H9 (cell line): ENCODE data around the gene PPP2R2B. TPM values are rescaled to one million over a fixed set of nuclear protein-coding genes. Genes with fewer than 3 reads are reported as not detected.

Experiments
- DNase-seq: peaks from one replicate; pipeline ENCODE4 v3.0.0-alpha.2; 2017
- H2AFZ ChIP-seq: one replicate; pipeline ENCODE4 v1.6.1; 2013; ENCODE audit warnings: mild to moderate bottlenecking, low read length, control low read depth, moderate library complexity
- H2AK5ac ChIP-seq: 2 replicates; pipeline ENCODE4 v1.6.1; 2013; ENCODE audit warnings: low read length, control low read depth, mixed read lengths; ENCODE audit not compliant: insufficient read length
- H2BK120ac ChIP-seq: one replicate; pipeline ENCODE4 v1.6.1; 2013; ENCODE audit warnings: low read depth, mild to moderate bottlenecking, low read length, control low read depth, inconsistent platforms; ENCODE audit not compliant: poor library complexity, severe bottlenecking
- H2BK12ac ChIP-seq: 2 replicates; pipeline ENCODE4 v1.6.1; 2013; ENCODE audit warnings: low read length, control low read depth, mixed read lengths, low read depth; ENCODE audit not compliant: insufficient read length
- H2BK15ac ChIP-seq: 2 replicates; pipeline ENCODE4 v1.6.1; 2013; ENCODE audit warnings: low read depth, low read length, control low read depth
- H2BK20ac ChIP-seq: one replicate; pipeline ENCODE4 v1.6.1; 2013; ENCODE audit warnings: low read depth, mild to moderate bottlenecking, low read length, control low read depth, inconsistent platforms; ENCODE audit not compliant: poor library complexity, severe bottlenecking
- H2BK5ac ChIP-seq: 2 replicates; pipeline ENCODE4 v1.6.1; 2013; ENCODE audit warnings: low read length, control low read depth, mixed read lengths; ENCODE audit not compliant: insufficient read length
- H3K14ac ChIP-seq: 2 replicates; pipeline ENCODE4 v1.6.1; 2013; ENCODE audit warnings: low read length, control low read depth; ENCODE audit not compliant: insufficient read depth
- H3K18ac ChIP-seq: 2 replicates; pipeline ENCODE4 v1.6.1; 2013; ENCODE audit warnings: low read depth, mild to moderate bottlenecking, mixed read lengths, low read length, control low read depth; ENCODE audit not compliant: insufficient read length
- H3K23ac ChIP-seq: 2 replicates; pipeline ENCODE4 v1.6.1; 2013; ENCODE audit warnings: low read length, control low read depth, mixed read lengths, low read depth; ENCODE audit not compliant: insufficient read length
- H3K23me2 ChIP-seq: 2 replicates; pipeline ENCODE4 v1.6.1; 2013; ENCODE audit warnings: low read depth, mild to moderate bottlenecking, mixed read lengths, low read length, control low read depth; ENCODE audit not compliant: insufficient read length, poor library complexity, severe bottlenecking
- H3K27ac ChIP-seq: 2 replicates; pipeline ENCODE4 v1.5.1; 2013; ENCODE audit warnings: low read length, control low read depth, mixed read lengths, low read depth; ENCODE audit not compliant: insufficient read length
- H3K27me3 ChIP-seq: 2 replicates; pipeline ENCODE4 v1.6.1; 2013; ENCODE audit warnings: low read length, control low read depth, inconsistent platforms; ENCODE audit not compliant: insufficient read depth
- H3K4ac ChIP-seq: 2 replicates; pipeline ENCODE4 v1.6.1; 2013; ENCODE audit warnings: low read depth, mild to moderate bottlenecking, control low read depth, inconsistent platforms, low read length, moderate library complexity
- H3K4me1 ChIP-seq: 2 replicates; pipeline ENCODE4 v1.6.1; 2013; ENCODE audit warnings: low read length, control low read depth, inconsistent platforms; ENCODE audit not compliant: insufficient read depth
- H3K4me2 ChIP-seq: 2 replicates; pipeline ENCODE4 v1.6.1; 2013; ENCODE audit warnings: low read length, control low read depth, mixed read lengths; ENCODE audit not compliant: insufficient read length, insufficient read depth
- H3K56ac ChIP-seq: 2 replicates; pipeline ENCODE4 v1.6.1; 2013; ENCODE audit warnings: low read depth, mild to moderate bottlenecking, mixed read lengths, low read length, control low read depth; ENCODE audit not compliant: insufficient read length
- H3K79me1 ChIP-seq: 2 replicates; pipeline ENCODE4 v1.6.1; 2013; ENCODE audit warnings: low read depth, mild to moderate bottlenecking, moderate library complexity, low read length, control low read depth, inconsistent platforms; ENCODE audit not compliant: insufficient read depth, poor library complexity, severe bottlenecking
- H3K79me2 ChIP-seq: 2 replicates; pipeline ENCODE4 v1.6.1; 2013; ENCODE audit warnings: low read length, control low read depth, inconsistent platforms; ENCODE audit not compliant: insufficient read depth
- H3K9ac ChIP-seq: 2 replicates; pipeline ENCODE4 v1.6.1; 2013; ENCODE audit warnings: low read length, control low read depth, mixed read lengths; ENCODE audit not compliant: insufficient read length; ENCODE audit errors: extremely low read depth
- H3K9me3 ChIP-seq: one replicate; pipeline ENCODE4 v1.6.1; 2013; ENCODE audit warnings: low read depth, low read length, inconsistent platforms; ENCODE audit not compliant: control insufficient read depth
- H3T11ph ChIP-seq: one replicate; pipeline ENCODE4 v1.6.1; 2013; ENCODE audit warnings: mild to moderate bottlenecking, low read length, control low read depth, inconsistent platforms
- H4K20me1 ChIP-seq: one replicate; pipeline ENCODE4 v1.6.1; 2013; ENCODE audit not compliant: control insufficient read depth, insufficient read length, insufficient read depth
- H4K5ac ChIP-seq: 2 replicates; pipeline ENCODE4 v1.6.1; 2013; ENCODE audit warnings: low read depth, mild to moderate bottlenecking, mixed read lengths, low read length, control low read depth; ENCODE audit not compliant: insufficient read length
- H4K8ac ChIP-seq: replicated peaks from 2 replicates; pipeline ENCODE4 v1.6.1; 2013; ENCODE audit warnings: low read length, control low read depth, mixed read lengths, low read depth; ENCODE audit not compliant: insufficient read length
- H4K91ac ChIP-seq: 2 replicates; pipeline ENCODE4 v1.6.1; 2013; ENCODE audit warnings: low read depth, mild to moderate bottlenecking, moderate library complexity, mixed read lengths, low read length, control low read depth; ENCODE audit not compliant: insufficient read length
- H3K27ac Mint-ChIP-seq, 3 experiments: 2 replicates in 2 of 3; 3 replicates in 1 of 3; pipeline ENCODE4 v1.8.0; 2020 to 2021; ENCODE audit warnings: mixed read lengths in 3 of 3, mild to moderate bottlenecking in 1 of 3, moderate library complexity in 1 of 3
- H3K27me3 Mint-ChIP-seq: 2 replicates; pipeline ENCODE4 v1.8.0; 2021; ENCODE audit warnings: low read depth, mild to moderate bottlenecking, moderate library complexity, mixed read lengths
- H3K36me3 Mint-ChIP-seq, 3 experiments: 2 replicates in 2 of 3; 3 replicates in 1 of 3; pipeline ENCODE4 v1.8.0; 2020 to 2021; ENCODE audit warnings: low read depth in 3 of 3, mixed read lengths in 3 of 3; ENCODE audit not compliant: insufficient read depth in 1 of 3
- H3K4me1 Mint-ChIP-seq, 2 experiments: 2 replicates each; pipeline ENCODE4 v1.8.0; 2020; ENCODE audit warnings: mixed read lengths in 2 of 2
- H3K4me3 Mint-ChIP-seq, 2 experiments: 2 replicates in 1 of 2; 3 replicates in 1 of 2; pipeline ENCODE4 v1.8.0; 2020 to 2021; ENCODE audit warnings: mild to moderate bottlenecking in 2 of 2, mixed read lengths in 2 of 2, moderate library complexity in 1 of 2
- H3K9me3 Mint-ChIP-seq, 2 experiments: 2 replicates in 1 of 2; 3 replicates in 1 of 2; pipeline ENCODE4 v1.8.0; 2020; ENCODE audit warnings: mild to moderate bottlenecking in 2 of 2, mixed read lengths in 2 of 2, moderate library complexity in 1 of 2
- WGBS: extraction: QIAGEN DNeasy Blood & Tissue Kit; methylation state at CpG from one replicate; pipeline ENCODE4 v1.1.7; 2013; ENCODE audit warnings: missing lambda C conversion rate, low lambda C conversion rate, mixed read lengths; ENCODE audit not compliant: insufficient read length; ENCODE audit errors: extremely low coverage; 5-methylcytosine and 5-hydroxymethylcytosine counted together
- long read RNA-seq: library from polyadenylated mRNA; unstranded; transcript quantifications from one replicate; pipeline ENCODE4 v2.0.0, GENCODE V29; 2020
- total RNA-seq: library from RNA; stranded (reverse); gene quantifications from 2 replicates; pipeline ENCODE4 v1.2.1, GENCODE V29; 2021
- TF ChIP-seq, protein P1 (sequence below): fragments of 200-600 bp; sonication (generic); conservative IDR thresholded peaks from 3 replicates; pipeline ENCODE4 v1.8.0; 2021; ENCODE audit warnings: antibody characterized with exemption, mild to moderate bottlenecking

Gene PPP2R2B
- 14.3 and 15.2 TPM in 2 replicates for total RNA-seq
- long read RNA-seq, full-length matches to known transcripts: 45 of 74 reads
- long read RNA-seq, partial matches to known transcripts: 6 of 74 reads
- long read RNA-seq, other reads (novel, unspliced or antisense): 23 of 74 reads

- peak within 1 kb of the TSS; percentile 70 for H3K4me2 ChIP-seq
- no peak within 1 kb of the TSS for H3K4ac ChIP-seq
- H3K79me1 ChIP-seq: no peaks in the 10 kb centered on the region
- no peaks in the 10 kb centered on the region for H4K20me1 ChIP-seq
- no peak within 1 kb of the TSS for H2AK5ac ChIP-seq
- H3K79me2 ChIP-seq: no peaks in the 10 kb centered on the region; the same call in 1 of the 2 replicates
- no peak within 1 kb of the TSS for H2BK15ac ChIP-seq
- no peak within 1 kb of the TSS for H3K56ac ChIP-seq
- no peak within 1 kb of the TSS for H4K91ac ChIP-seq
- H4K8ac ChIP-seq: no peak within 1 kb of the TSS
- H2BK120ac ChIP-seq: no peak within 1 kb of the TSS
- no peak within 1 kb of the TSS for H3K27ac ChIP-seq
- H2AFZ ChIP-seq: no peak within 1 kb of the TSS
- H3K9me3 Mint-ChIP-seq: no peaks in the 10 kb centered on the region
- H3K27me3 Mint-ChIP-seq: peaks cover 39% of the 10 kb centered on the region
- no peak within 1 kb of the TSS for H3T11ph ChIP-seq
- H3K36me3 Mint-ChIP-seq: peaks cover 0 to 3% (median 0%) of the 10 kb centered on the region in 3 experiments; a peak in 2 of 7 replicates
- H3K23ac ChIP-seq: no peak within 1 kb of the TSS
- DNase-seq: peak; percentile 86
- H3K4me3 Mint-ChIP-seq: peak within 1 kb of the TSS; percentile 86 to 93
- no peak within 1 kb of the TSS for H2BK20ac ChIP-seq
- peaks cover 9% of the 10 kb centered on the region; the same call in 1 of the 2 replicates for H3K4me1 ChIP-seq
- H3K18ac ChIP-seq: peak within 1 kb of the TSS; percentile 28
- H3K9me3 ChIP-seq: no peaks in the 10 kb centered on the region
- TF ChIP-seq, protein P1, sequence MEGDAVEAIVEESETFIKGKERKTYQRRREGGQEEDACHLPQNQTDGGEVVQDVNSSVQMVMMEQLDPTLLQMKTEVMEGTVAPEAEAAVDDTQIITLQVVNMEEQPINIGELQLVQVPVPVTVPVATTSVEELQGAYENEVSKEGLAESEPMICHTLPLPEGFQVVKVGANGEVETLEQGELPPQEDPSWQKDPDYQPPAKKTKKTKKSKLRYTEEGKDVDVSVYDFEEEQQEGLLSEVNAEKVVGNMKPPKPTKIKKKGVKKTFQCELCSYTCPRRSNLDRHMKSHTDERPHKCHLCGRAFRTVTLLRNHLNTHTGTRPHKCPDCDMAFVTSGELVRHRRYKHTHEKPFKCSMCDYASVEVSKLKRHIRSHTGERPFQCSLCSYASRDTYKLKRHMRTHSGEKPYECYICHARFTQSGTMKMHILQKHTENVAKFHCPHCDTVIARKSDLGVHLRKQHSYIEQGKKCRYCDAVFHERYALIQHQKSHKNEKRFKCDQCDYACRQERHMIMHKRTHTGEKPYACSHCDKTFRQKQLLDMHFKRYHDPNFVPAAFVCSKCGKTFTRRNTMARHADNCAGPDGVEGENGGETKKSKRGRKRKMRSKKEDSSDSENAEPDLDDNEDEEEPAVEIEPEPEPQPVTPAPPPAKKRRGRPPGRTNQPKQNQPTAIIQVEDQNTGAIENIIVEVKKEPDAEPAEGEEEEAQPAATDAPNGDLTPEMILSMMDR: no peak
- H3K4me1 Mint-ChIP-seq: peaks cover 41 to 44% of the 10 kb centered on the region in 2 experiments
- peak within 1 kb of the TSS in 2 of 3 experiments; percentile 20 to 41; a peak in 2 of 7 replicates for H3K27ac Mint-ChIP-seq
- H2BK5ac ChIP-seq: no peak within 1 kb of the TSS
- no peak within 1 kb of the TSS for H2BK12ac ChIP-seq
- peak within 1 kb of the TSS; percentile 42; the same call in 1 of the 2 replicates for H3K14ac ChIP-seq
- peaks cover 17% of the 10 kb centered on the region for H3K23me2 ChIP-seq
- H3K9ac ChIP-seq: peak within 1 kb of the TSS; percentile 27
- no CpG with 5 or more reads among the region's 40 CpGs for WGBS
- H3K27me3 ChIP-seq: peaks cover 5% of the 10 kb centered on the region; the same call in 1 of the 2 replicates
- no peak within 1 kb of the TSS for H4K5ac ChIP-seq
Measured at GRCh38 chr5:146878476-146879172, at the start of gene PPP2R2B. PPP2R2B (minus strand) TSS chr5:146878757.
